HepG2 (cell line): Measurements from ENCODE around the gene MT1M. TPM values are rescaled to one million over a fixed set of nuclear protein-coding genes. Genes with fewer than 3 reads are reported as not detected.

Experiments used
- CBFB ChIP-seq: sonication (generic); formaldehyde crosslinking; IDR thresholded peaks from 2 replicates; pipeline ENCODE4 v1.4.0; 2020; ENCODE audit warnings: missing genetic modification reagents
- CENPT ChIP-seq: sonication (generic); formaldehyde crosslinking; IDR thresholded peaks from 2 replicates; pipeline ENCODE4 v1.8.0; 2022; ENCODE audit warnings: low read depth, mild to moderate bottlenecking, moderate library complexity, missing genetic modification reagents
- CENPX ChIP-seq: sonication (generic); formaldehyde crosslinking; IDR thresholded peaks from 2 replicates; pipeline ENCODE4 v1.9.0; 2021; ENCODE audit warnings: mild to moderate bottlenecking, missing genetic modification reagents, moderate library complexity
- HDAC2 ChIP-seq: sonication (generic); formaldehyde crosslinking; IDR thresholded peaks from 2 replicates; pipeline ENCODE4 v1.4.0; 2020; ENCODE audit warnings: missing genetic modification reagents
- IKZF4 ChIP-seq: sonication (generic); formaldehyde crosslinking; IDR thresholded peaks from 2 replicates; pipeline ENCODE4 v1.5.1; 2020; ENCODE audit warnings: borderline replicate concordance, mild to moderate bottlenecking, low read depth, missing genetic modification reagents; ENCODE audit errors: not compliant biosample characterization
- KLF11 ChIP-seq: IDR thresholded peaks from 2 replicates; pipeline ENCODE4 v1.6.1; 2016; ENCODE audit warnings: missing compliant biosample characterization
- KLF16 ChIP-seq, 2 experiments: sonication (generic) in 1 of 2; formaldehyde crosslinking in 1 of 2; IDR thresholded peaks; 2 replicates each; pipeline versions ENCODE4 v1.6.1 to v1.8.0; 2016 to 2023; ENCODE audit warnings: missing genetic modification reagents in 2 of 2, missing compliant biosample characterization in 1 of 2
- LCORL ChIP-seq, 2 experiments: fragments of 450-650 bp in 1 of 2; sonication (generic) in 1 of 2; formaldehyde crosslinking in 1 of 2; IDR thresholded peaks; 2 replicates each; pipeline versions ENCODE4 v1.5.0 to v1.6.1; 2017 to 2020; ENCODE audit warnings: antibody characterized with exemption in 1 of 2, missing genetic modification reagents in 1 of 2
- MIXL1 ChIP-seq: IDR thresholded peaks from 2 replicates; pipeline ENCODE4 v1.6.1; 2016
- NCOA5 ChIP-seq: sonication (generic); formaldehyde crosslinking; IDR thresholded peaks from 2 replicates; pipeline ENCODE4 v1.4.0; 2020; ENCODE audit warnings: missing genetic modification reagents
- NFE2L2 ChIP-seq: fragments of 150-350 bp; IDR thresholded peaks from 2 replicates; pipeline ENCODE4 v1.6.1; 2014; ENCODE audit warnings: low read length
- NR2F1 ChIP-seq, 2 experiments: fragments of 450-650 bp in 1 of 2; formaldehyde crosslinking in 1 of 2; IDR thresholded peaks; 2 replicates each; pipeline versions ENCODE4 v1.5.0 to v1.6.1; 2016 to 2020; ENCODE audit warnings: mild to moderate bottlenecking in 1 of 2, missing compliant biosample characterization in 1 of 2, missing genetic modification reagents in 1 of 2, moderate library complexity in 1 of 2
- PAX8 ChIP-seq: sonication (generic); formaldehyde crosslinking; IDR thresholded peaks from 2 replicates; pipeline ENCODE4 v1.8.0; 2022; ENCODE audit warnings: mild to moderate bottlenecking, missing genetic modification reagents, borderline replicate concordance
- REL ChIP-seq: sonication (generic); formaldehyde crosslinking; conservative IDR thresholded peaks from 2 replicates; pipeline ENCODE4 v1.8.0; 2022; ENCODE audit warnings: mild to moderate bottlenecking, missing genetic modification reagents, moderate library complexity
- SP140L ChIP-seq: sonication (generic); formaldehyde crosslinking; IDR thresholded peaks from 2 replicates; pipeline ENCODE4 v1.4.0; 2020; ENCODE audit warnings: missing genetic modification reagents, borderline replicate concordance
- ZNF124 ChIP-seq: sonication (generic); formaldehyde crosslinking; IDR thresholded peaks from 2 replicates; pipeline ENCODE4 v1.4.0; 2020; ENCODE audit warnings: missing genetic modification reagents
- ZNF234 ChIP-seq: sonication (generic); formaldehyde crosslinking; conservative IDR thresholded peaks from 2 replicates; pipeline ENCODE4 v1.5.1; 2020; ENCODE audit warnings: mild to moderate bottlenecking, missing genetic modification reagents
- ZNF256 ChIP-seq: sonication (generic); formaldehyde crosslinking; conservative IDR thresholded peaks from 2 replicates; pipeline ENCODE4 v1.4.0; 2020; ENCODE audit warnings: missing genetic modification reagents
- ZNF350 ChIP-seq: sonication (generic); formaldehyde crosslinking; IDR thresholded peaks from 2 replicates; pipeline ENCODE4 v1.4.0; 2020; ENCODE audit warnings: mild to moderate bottlenecking, low read depth, missing genetic modification reagents, borderline replicate concordance
- ZNF367 ChIP-seq: sonication (generic); formaldehyde crosslinking; IDR thresholded peaks from 2 replicates; pipeline ENCODE4 v1.4.0; 2020; ENCODE audit warnings: missing genetic modification reagents, borderline replicate concordance
- polyA plus RNA-seq, 8 experiments: library from polyadenylated mRNA; depleted of rRNA in 3 of 8; stranded (reverse) in 7 of 8; unstranded in 1 of 8; fragments of >200 nt; fragmentation: Illumina TruSeq in 4 of 8; extraction: Trizol in 4 of 8; gene quantifications; 2 replicates each; pipeline versions ENCODE4 v1.2.1 to v1.2.3, GENCODE V29; 2011 to 2016; ENCODE audit warnings: low read depth in 4 of 8, missing spikeins in 1 of 8, mixed read lengths in 1 of 8; ENCODE audit not compliant: insufficient read depth in 1 of 8
- total RNA-seq, 5 experiments: library from RNA; depleted of rRNA; stranded (reverse); fragments of >200 nt; fragmentation: Illumina TruSeq; extraction: Trizol; gene quantifications; 2 replicates each; pipeline ENCODE4 v1.2.3, GENCODE V29; 2016; ENCODE audit warnings: low read depth in 1 of 5
- TF ChIP-seq, protein P1 (sequence below): sonication (generic); formaldehyde crosslinking; IDR thresholded peaks from 2 replicates; pipeline ENCODE4 v1.5.1; 2020; ENCODE audit warnings: missing genetic modification reagents, mild to moderate bottlenecking, borderline replicate concordance
- TF ChIP-seq, protein P2 (sequence below): IDR thresholded peaks from 2 replicates; pipeline ENCODE4 v1.6.1; 2016; ENCODE audit warnings: mild to moderate bottlenecking
- TF ChIP-seq, protein P3 (sequence below): sonication (generic); formaldehyde crosslinking; IDR thresholded peaks from 2 replicates; pipeline ENCODE4 v1.5.1; 2020; ENCODE audit warnings: mild to moderate bottlenecking, missing genetic modification reagents, moderate library complexity

The MT1M gene
- total and polyA plus RNA-seq, 2 of the 13 experiments (the other 11 are each of a cell fraction or from before 2014, with no cell fraction given), result 4.6 TPM; not detected in 1

DNA sequence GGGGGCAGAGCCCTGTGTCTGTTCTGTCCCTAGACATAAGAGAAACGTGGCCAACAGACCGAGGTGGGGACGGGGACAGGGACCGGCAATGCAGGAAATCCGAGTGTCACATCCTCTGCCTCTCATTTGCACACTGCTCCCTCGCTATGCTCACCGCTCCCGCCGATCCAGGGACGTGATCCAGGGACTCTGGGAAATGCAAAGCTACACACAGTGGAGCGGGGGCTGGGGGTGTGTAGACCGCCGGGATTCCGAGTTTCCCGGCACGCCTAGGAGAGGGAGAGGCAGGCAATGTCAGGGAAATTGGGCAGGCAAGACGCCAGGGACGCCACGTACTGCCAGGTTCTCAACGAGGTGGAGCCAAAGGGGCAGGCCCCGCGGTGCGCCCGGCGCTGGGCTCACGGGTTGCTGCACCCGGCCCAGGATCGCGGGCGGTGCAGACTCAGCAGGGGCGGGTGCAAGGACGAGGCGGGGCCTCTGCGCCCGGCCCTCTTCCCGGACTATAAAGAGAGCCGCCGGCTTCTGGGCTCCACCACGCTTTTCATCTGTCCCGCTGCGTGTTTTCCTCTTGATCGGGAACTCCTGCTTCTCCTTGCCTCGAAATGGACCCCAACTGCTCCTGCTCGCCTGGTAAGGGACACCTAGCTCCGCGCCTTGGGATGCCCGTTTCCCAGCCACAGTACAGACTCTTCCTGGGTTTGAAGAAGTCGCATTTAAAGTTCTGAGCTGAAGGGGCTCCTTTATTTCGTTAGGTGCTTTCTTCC lies 49.7 kb downstream of the MT1M start, which contains the start of gene MT1X (continued):
- TF ChIP-seq, protein P1, sequence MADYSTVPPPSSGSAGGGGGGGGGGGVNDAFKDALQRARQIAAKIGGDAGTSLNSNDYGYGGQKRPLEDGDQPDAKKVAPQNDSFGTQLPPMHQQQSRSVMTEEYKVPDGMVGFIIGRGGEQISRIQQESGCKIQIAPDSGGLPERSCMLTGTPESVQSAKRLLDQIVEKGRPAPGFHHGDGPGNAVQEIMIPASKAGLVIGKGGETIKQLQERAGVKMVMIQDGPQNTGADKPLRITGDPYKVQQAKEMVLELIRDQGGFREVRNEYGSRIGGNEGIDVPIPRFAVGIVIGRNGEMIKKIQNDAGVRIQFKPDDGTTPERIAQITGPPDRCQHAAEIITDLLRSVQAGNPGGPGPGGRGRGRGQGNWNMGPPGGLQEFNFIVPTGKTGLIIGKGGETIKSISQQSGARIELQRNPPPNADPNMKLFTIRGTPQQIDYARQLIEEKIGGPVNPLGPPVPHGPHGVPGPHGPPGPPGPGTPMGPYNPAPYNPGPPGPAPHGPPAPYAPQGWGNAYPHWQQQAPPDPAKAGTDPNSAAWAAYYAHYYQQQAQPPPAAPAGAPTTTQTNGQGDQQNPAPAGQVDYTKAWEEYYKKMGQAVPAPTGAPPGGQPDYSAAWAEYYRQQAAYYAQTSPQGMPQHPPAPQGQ (CRISPR knock-in tag), result no peak
- TF ChIP-seq KLF16 (CRISPR knock-in tag; IDR thresholded peaks at IDR 0.05) (0 out of 4 replicates have a peak, but pooled peaks have one; percentile 35 to 57), SP140L (CRISPR knock-in tag) (no peak), CENPT (CRISPR knock-in tag) (peak; percentile 88), NFE2L2 (no peak), ZNF256 (CRISPR knock-in tag) (peak; percentile 67; the same call in 1 of the 2 replicates), KLF11 (CRISPR knock-in tag) (peak; percentile 36; the same call in 1 of the 2 replicates), PAX8 (CRISPR knock-in tag) (no peak), MIXL1 (CRISPR knock-in tag) (no peak), ZNF124 (CRISPR knock-in tag) (peak; percentile 46; the same call in 1 of the 2 replicates), LCORL (IDR thresholded peaks at IDR 0.05) (no peak), LCORL (CRISPR knock-in tag; IDR thresholded peaks at IDR 0.05) (peak; percentile 91), ZNF234 (CRISPR knock-in tag) (no peak), REL (CRISPR knock-in tag) (no peak), NR2F1 (CRISPR knock-in tag; IDR thresholded peaks at IDR 0.05) (no peak), ZNF367 (CRISPR knock-in tag) (no peak), ZNF350 (CRISPR knock-in tag) (peak; percentile 71), IKZF4 (CRISPR knock-in tag) (no peak), CBFB (CRISPR knock-in tag) (0 out of 2 replicates have a peak, but pooled peaks have one; percentile 28), HDAC2 (CRISPR knock-in tag) (no peak), CENPX (CRISPR knock-in tag) (no peak), NCOA5 (CRISPR knock-in tag) (no peak)
- TF ChIP-seq, protein P2, sequence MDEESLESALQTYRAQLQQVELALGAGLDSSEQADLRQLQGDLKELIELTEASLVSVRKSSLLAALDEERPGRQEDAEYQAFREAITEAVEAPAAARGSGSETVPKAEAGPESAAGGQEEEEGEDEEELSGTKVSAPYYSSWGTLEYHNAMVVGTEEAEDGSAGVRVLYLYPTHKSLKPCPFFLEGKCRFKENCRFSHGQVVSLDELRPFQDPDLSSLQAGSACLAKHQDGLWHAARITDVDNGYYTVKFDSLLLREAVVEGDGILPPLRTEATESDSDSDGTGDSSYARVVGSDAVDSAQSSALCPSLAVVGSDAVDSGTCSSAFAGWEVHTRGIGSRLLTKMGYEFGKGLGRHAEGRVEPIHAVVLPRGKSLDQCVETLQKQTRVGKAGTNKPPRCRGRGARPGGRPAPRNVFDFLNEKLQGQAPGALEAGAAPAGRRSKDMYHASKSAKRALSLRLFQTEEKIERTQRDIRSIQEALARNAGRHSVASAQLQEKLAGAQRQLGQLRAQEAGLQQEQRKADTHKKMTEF (CRISPR knock-in tag), result peak; percentile 74; the same call in 1 of the 2 replicates
- TF ChIP-seq, protein P3, sequence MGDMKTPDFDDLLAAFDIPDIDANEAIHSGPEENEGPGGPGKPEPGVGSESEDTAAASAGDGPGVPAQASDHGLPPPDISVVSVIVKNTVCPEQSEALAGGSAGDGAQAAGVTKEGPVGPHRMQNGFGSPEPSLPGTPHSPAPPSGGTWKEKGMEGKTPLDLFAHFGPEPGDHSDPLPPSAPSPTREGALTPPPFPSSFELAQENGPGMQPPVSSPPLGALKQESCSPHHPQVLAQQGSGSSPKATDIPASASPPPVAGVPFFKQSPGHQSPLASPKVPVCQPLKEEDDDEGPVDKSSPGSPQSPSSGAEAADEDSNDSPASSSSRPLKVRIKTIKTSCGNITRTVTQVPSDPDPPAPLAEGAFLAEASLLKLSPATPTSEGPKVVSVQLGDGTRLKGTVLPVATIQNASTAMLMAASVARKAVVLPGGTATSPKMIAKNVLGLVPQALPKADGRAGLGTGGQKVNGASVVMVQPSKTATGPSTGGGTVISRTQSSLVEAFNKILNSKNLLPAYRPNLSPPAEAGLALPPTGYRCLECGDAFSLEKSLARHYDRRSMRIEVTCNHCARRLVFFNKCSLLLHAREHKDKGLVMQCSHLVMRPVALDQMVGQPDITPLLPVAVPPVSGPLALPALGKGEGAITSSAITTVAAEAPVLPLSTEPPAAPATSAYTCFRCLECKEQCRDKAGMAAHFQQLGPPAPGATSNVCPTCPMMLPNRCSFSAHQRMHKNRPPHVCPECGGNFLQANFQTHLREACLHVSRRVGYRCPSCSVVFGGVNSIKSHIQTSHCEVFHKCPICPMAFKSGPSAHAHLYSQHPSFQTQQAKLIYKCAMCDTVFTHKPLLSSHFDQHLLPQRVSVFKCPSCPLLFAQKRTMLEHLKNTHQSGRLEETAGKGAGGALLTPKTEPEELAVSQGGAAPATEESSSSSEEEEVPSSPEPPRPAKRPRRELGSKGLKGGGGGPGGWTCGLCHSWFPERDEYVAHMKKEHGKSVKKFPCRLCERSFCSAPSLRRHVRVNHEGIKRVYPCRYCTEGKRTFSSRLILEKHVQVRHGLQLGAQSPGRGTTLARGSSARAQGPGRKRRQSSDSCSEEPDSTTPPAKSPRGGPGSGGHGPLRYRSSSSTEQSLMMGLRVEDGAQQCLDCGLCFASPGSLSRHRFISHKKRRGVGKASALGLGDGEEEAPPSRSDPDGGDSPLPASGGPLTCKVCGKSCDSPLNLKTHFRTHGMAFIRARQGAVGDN, result peak; percentile 95
